Stimulated activated CD4-positive, alpha-beta T cell treated with anti-CD3 and anti-CD28 coated beads, TNF-alpha, amount 100 ng/mL, for 4 hours (primary cell): ENCODE results near the gene SELENON.

Experiments
- DNase-seq, 3 experiments: peaks; one replicate each; pipeline ENCODE4 v3.0.0-alpha.2; 2020; ENCODE audit warnings: low read depth in 3 of 3

The SELENON gene

DNA sequence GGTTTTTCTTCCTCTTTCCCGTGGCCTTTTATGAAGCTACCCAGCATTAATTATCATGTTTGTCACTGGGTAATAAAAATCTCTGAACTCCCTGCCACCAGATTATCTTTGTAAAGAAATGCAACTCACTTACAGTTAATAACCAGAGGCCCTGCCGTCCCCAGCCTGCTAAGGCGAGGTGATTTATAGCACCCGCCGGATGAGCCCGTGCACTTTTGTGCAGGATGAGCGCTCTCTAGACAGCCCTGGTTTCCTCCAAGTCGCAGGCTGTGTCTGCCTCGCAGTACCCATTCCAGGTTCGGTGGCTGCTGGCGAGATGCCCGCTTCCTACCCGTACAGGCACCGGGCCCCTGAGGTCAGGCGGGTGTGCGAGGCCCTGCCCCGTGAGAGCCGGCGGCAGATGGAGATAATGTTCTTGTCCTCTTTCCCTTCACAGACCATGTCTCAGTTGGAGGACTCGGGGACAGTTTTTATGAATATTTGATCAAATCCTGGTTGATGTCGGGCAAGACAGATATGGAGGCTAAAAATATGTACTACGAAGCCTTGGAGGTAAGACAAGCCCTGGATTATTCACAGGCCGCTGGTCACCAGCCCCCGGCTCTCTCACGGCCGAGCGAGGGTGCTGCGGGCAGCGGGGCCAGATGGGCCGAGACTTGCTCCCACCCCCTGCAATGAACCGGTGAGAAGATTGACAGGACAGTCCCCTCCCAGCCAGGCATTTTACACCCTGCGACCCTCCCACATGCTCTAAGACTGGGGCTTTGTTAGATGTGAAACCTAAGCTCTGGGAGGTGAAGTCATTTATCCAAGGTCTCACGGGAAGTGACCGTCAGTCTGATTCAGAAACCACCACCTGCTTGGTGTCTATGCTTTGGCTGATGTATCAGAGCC, 28.5 kb upstream of the SELENON start:
- DNase-seq = no peak

DNA sequence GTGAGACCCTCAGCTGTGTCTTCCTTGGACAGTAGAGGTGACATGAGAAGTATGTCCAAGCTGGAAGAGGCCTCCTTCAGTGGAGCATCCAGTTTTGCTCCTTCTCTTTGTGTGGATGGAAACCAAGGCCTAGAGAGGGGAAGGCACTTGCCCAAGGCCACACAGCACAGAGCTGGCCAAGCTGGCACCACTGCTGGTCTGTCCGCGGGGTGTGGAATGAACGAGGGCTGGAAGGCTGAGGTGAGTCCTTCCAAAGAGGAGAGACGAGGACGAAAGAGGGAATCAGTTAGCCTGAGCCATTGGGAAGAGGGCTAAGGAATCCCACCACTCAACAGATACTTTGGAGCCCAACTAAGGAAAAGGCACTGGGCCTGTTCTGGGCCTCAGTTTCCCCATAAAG, 27.8 kb upstream of the SELENON start:
- no peak for DNase-seq

DNA sequence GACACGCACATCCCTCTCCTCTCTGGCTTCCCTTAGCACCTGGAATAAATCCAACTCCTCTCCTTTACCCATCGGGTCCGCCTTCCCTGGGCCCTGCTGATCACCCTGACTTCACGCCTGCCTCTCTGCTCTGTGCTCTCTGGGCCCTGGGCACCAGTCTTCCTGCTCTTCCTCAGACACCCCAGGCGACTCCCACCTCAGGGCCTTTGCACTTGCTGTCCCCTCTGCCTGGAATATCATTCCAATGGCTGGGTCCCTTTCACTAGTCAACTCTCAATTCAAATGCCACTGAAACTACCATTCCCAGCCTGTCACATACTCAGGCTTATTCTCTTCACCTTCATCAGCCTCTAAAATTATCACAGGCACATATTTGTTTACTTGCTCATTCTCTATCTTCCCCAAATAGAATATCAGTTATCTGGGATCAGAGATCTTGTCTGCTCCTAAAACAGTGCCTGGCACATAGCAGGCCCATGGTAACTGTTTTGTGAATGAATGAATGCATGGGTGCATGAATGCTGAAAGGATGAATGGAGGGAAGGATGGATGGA, 27.2 kb upstream of the SELENON start:
- no peak for DNase-seq

DNA sequence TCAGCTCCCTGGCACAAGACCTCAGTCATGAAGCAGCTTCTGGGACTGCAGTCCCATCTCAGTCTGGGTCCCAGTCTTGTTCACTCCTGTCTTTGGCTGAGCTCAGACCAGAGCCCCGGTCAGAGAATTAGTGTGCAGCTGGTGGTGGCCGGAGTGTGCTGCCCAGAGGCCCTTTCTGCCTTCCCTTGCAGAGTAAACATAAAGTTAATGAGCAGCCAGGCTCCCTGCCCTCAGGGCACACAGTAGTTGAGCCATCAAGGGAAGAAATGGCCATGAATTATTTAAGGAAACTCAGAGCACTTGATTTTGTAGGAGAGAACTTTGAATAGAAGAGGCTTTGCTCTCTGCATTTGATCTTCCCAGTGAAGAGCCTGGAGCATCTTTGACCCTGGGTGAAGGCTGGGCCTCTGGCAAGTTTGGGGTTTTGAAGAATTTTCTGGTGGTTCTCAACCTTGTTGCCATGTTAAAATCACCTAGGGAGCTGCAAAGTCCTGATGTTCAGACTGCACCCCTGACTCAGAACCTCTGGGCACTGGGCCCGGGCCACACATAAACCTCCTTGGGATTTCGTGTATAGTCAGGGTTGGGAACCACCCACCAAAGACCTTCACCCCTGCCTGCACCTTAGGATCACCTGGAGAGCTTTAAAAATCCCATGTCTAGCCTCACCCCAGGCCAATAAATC, 26.4 kb upstream of the SELENON start:
- no peak for DNase-seq

DNA sequence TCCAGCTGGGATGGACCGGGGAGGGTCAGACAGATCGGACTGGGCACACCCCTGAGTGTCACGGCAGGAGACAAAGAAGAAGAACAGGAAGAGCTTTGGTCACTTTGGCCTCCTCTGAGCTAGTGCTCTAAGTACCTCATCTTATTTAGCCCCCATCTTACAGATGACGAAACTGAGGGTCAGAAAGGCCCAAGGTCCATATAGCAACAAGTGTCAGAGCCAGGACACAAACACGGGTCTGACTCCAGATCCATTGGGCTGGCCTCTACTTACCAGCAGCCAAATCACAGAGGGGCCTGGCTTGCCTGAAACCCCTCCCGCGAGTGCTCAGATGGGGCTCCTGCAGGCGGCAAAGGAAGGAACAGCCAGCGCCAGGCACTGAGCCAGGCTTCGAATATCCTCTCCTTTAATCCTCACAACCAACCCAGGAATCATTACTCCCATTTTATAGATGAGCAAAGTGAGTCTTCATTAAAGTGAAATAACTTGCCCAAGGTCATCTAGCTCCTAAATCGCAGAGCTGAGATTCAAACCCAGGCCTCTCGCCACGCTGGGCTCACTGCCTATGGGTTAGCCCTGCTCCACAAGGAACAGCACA, 25.7 kb upstream of the SELENON start:
- DNase-seq = no peak

- DNase-seq = peak; percentile 53 to 80 (median 75)
These were observed 24.8 kb upstream of the SELENON start for GRCh38 chr1:25774921-25775771.

GRCh38 chr1:25779388-25779787, 20.6 kb upstream of the SELENON start:
- no peak for DNase-seq

DNA sequence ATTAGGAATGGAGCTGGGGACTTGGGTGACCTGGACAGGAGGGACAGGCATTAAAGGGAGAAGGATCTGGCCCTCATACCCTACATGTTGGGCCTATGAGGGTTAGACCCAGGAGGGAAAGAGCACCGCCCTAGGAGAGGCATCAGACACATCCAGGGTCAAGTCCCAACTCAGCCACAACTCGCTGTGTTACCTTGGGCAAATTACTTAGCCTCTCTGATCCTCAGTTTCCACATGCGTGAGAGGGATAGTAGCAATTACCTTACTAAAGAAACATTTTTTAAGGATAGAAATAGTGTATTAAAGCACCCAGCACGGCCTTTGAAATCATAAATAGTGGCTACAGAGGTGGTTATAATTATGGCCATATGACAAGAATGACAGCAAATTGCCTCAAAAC, 20.1 kb upstream of the SELENON start:
- no peak for DNase-seq

DNA sequence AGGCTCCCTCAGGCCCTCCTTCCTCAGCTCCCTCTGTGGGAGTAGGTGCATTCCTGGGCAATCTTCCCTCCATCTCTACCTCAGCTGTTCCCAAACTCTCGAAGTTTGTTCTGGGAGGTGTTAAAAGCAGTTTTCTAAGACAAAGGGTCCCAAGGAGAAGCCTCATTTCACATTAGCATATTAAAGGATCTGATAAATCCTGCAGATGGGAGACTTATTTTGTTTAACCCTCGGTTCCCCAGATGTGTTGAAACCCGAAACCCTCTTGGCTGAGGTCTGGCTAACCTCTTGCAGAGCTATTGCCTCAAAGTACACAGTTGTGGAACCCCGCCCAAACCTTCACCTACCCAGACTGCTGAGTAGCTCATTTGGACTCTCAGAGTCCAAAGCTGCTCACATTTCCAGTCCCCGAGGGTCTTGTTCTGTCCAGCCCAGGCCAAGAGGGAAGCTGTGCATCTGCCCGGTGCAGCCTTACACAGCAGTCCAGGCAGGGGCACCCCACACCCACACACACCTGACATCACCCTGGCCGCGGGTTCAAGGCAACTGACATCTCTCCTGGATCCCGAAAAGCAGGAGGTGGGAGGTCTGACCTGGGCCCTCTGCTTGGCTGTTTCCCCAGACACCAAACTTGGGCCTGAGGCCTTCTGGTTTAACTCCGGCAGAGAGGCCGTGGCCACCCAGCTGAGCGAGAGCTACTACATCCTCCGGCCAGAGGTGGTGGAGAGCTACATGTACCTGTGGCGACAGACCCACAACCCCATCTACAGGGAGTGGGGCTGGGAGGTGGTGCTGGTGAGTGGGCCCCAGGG, 19.5 kb upstream of the SELENON start:
- DNase-seq = no peak

GRCh38 chr1:25781130-25781433, 18.9 kb upstream of the SELENON start:
- no peak for DNase-seq

- no peak for DNase-seq
These were observed 17.3 kb upstream of the SELENON start for GRCh38 chr1:25782608-25783201.

DNA sequence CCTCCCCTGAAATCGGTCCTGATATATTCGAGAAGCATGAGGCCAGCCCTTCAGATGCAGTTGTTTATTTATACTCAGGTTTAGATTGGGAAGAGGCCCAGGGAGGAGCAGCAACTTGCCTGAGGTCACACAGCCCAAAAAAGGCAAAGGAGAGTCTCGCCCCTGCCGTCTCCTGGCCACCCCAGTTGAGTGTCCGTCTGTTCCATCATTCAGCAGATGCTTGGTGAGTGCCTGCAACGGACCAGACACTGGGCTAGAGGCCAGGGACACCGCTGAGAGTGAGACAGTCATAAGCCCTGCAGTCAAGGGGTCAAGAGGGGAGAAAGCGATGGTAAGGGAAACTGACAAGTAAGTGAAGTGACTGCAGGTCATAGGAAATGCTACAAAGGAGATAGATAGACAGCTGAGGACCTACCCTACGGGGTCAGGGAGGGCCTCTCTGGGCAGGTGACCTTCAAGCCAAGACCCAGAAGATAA, 15.4 kb upstream of the SELENON start:
- no peak for DNase-seq

DNA sequence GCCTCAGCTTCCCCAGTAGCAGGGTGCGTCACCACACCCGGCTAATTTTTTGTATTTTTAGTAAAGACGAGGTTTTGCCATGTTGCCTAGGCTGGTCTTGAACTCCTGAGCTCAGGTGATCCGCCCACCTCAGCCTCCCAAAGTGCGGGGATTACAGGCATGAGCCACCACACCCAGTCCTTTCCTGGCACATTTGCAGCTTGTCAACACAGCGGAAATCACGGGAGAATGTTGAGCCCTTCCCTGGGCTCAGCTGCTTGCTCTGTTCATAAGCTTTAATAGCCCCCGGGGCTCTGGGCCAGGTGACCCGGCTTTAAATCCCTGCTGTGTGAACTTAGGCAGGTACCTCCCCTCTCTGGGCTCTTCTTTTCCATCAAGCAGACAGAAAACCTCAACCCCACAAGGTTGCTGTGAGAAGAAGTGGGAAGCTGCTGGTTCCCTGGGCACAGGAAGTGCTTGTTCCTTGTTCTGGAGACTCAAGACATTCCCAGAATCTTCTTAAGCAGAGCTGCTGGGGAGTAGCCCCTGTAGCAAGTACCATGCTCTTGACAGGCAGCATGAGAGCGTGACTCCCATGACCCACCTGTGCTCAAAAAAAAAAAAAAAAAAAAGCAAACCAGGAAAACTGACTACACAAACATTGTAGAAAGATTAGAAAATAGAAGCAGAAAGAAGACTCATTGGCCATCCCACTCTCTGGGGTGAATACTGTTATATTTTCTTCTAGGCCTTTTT, 14.5 kb upstream of the SELENON start:
- DNase-seq = no peak

- DNase-seq = no peak
These were observed 12.9 kb upstream of the SELENON start for GRCh38 chr1:25786887-25787759.

- DNase-seq = no peak
These were observed 12.2 kb upstream of the SELENON start for GRCh38 chr1:25787760-25788166.

DNA sequence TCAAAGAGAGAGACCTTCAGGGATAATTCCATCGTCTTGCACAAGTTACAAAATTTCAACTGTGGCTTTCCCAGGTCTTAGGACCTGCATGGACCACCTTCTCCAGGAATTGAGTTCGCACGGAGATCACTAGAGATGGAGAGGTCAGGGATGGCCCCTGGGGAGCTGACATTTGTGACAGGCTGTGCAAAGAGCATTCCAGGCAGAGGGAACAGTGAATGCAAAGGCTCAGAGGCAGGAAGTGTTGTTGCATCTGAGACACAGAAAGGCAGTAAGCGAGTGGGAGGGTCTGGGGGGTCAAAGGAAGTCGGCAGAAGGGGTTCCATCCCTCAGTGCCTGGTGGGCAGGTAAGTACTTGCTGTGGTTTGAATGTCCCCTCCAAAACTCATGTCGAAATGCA, 9.5 kb upstream of the SELENON start:
- no peak for DNase-seq

GRCh38 chr1:25792115-25792514, 7.9 kb upstream of the SELENON start:
- DNase-seq = no peak

DNA sequence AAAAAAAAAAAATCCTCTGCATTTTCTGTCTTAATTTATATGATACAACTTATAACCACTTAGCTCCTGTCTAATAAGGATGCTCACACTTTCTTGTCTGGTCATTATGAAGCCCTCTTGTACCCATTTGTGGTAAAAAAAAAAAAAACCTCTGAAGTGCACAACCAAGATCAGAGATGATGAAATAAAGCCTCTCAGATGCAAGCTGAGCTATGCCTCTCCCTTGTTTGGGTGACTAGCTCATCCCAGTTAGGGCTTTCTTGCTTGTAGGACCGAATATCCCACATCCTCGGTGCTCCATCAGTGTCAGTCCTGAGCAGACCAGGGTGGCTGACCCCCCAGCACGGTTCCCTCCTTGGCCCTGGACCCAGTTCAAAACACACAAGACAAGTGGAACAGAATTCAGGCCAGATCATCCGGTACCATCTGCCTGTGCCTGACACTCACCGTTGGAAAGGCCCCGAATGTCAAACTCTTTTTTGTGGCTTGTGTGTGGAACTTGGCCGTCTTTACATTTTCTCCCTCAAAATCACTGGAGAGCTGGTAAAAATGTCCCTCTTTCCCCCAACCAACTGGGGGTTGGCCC, 6.3 kb upstream of the SELENON start:
- no peak for DNase-seq
